Stimulated activated naive CD8-positive, alpha-beta T cell treated with anti-CD3 and anti-CD28 coated beads, Interleukin-15, Interleukin-2, amounts not matched to agents 100 U/mL and 50 U/mL, for 24 hours (primary cell): ENCODE measurements around the gene TELO2.

Source experiments
- ATAC-seq: fragments of 150-1000 bp; cut with Tn5 transposase; one replicate; pipeline ENCODE4 v1.10.0; 2021
- DNase-seq: peaks from one replicate; pipeline ENCODE4 v3.0.0; 2021

The TELO2 gene

GRCh38 chr16:1498899-1499676 is 5.9 kb downstream of the TELO2 start:
- ATAC-seq (no peak), DNase-seq (no peak)

GRCh38 chr16:1499756-1500464 is 6.8 kb downstream of the TELO2 start:
- DNase-seq (no peak), ATAC-seq (no peak)

DNA sequence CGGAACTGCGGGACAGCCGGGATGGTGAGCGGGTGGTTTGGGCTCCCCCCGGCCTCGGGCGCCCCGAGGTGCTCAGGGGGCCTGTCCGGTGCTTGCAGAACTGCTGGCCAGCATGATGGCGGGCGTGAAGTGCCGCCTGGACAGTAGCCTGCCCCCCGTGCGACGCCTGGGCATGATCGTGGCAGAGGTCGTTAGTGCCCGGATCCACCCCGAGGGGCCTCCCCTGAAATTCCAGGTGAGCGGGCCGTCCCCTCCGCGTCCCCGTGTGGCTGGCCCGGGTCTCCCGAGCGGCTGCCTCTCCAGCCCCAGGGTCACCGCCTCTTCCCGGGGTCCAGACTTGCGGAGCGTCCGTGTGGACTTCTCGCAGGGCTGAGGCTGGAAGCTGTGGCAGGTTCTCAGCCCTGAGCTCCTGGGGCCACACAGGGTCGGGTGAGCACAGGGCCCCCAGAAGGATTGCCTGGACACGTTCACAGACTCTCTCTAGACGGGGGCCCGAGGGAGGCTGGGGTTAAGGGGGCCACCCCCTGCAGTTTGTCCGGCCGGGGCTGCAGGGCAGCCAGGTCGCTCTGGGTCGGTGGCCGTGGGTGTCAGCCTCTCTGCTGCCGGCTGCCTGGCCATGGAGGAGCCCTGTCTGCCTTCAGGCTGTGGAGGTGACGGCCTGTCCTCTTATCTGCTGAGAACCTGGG is 7.4 kb downstream of the TELO2 start:
- ATAC-seq: no peak

GRCh38 chr16:1501630-1502029 is 8.5 kb downstream of the TELO2 start:
- no peak for DNase-seq
- ATAC-seq: no peak

More for the DNA sequence above, 7.4 kb downstream of the TELO2 start:
- no peak for DNase-seq

DNA sequence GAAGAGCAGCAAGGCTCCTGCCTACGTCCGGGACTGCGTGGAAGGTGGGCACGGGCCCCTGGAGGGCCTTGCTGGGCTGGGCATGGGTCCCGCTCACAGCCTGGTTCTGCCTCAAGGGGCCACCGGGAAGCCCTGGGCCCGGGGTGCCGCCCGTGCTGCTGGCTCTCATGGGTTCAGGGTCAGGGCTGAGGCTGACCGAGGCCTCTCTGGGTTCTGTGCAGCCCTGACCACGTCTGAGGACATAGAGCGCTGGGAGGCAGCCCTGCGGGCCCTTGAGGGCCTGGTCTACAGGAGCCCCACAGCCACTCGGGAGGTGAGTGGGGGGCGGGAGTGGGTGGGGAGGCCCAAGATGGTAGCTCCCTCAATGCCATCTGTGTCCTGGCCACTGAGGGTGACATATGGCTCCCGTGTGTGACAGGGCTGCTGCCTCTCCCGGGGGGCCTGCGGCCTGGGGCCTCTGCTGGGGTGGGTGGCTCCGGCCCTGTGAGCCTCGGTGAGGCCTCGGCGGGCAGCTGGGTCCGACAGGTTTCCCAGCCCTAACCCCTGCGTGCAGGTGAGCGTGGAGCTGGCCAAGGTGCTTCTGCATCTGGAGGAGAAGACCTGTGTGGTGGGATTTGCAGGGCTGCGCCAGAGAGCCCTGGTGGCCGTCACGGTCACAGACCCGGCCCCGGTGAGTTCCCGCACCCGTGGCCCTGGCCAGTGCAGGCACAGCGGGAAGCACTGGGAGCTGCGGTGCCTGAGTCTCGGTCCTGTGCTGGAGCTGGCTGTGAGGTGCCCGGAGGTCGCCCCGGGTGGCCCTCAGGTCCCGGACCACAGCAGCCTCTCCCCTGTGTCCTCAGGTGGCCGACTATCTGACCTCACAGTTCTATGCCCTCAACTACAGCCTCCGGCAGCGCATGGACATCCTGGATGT is 9.2 kb downstream of the TELO2 start:
- ATAC-seq: no peak
- no peak for DNase-seq

DNA sequence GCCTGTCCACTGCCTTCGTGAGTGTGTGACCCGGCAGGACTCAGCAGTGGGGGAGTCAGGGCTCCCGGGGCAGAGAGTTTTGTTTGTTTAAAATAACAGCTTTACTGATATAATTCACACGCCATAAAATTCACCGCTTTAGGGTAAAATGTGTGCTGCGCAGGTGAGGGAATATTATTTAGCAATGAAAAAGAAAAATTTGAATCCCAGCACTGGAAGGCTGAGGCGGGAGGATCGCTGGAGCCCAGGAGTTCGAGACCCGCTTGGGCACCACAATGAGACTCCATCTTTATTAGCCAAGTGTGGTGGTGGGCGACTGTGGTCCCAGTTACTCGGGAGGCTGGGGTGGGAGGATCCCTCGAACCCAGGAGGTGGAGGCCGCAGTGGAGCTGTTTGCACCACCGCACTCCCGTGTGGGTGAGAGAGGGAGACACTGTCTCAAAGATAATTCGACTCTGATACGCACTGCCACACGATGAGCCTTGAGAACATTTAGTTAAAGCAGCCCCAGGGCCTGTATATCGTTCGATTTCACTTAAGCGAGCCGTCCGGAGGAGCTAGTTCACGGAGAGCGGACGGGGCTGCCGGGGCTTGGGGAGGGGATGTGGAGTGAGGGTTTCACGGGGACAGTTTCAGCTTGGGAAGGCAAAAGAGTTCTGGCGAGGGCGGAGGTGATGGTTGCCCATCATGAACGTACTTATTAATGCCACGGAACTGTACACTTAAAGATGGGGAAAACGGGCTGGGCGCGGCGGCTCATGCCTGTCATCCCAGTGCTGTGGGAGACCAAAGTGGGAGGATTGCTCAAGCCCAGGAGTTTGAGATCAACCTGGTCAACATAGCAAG is 10.2 kb downstream of the TELO2 start:
- ATAC-seq (no peak), DNase-seq (no peak)

DNA sequence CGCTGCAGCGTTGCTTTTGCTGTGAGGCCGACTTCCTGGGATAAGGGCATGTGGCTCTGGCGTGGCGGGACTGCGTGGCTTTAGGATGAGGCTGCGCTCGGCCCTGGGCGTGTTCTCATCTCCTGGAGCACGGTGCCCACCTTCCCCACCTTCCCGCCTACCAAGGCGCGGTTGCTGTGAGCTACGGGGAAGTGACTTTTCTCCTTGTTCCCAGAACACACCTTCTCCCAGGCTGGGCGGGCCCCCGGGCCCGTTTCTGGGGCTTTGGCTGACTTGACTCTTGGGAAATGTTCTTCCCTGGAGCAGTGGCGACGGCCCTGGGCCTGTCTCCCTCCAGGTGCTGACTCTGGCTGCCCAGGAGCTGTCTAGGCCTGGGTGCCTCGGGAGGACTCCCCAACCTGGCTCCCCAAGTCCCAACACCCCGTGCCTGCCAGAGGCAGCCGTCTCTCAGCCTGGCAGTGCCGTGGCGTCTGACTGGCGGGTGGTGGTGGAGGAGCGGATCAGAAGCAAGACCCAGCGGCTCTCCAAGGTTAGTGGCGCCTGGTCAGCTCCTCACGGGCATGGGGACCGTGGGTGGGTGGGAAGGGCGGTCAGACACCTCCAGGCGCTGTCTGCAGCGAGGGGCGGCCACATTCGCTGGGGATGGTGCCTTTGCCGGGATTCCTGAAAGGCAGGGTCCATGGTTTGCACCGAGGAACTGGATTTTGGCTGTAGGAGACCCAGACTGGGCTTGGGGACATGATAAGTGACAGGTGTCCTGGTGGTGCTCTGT is 12.1 kb downstream of the TELO2 start:
- ATAC-seq (no peak), DNase-seq (no peak)

DNA sequence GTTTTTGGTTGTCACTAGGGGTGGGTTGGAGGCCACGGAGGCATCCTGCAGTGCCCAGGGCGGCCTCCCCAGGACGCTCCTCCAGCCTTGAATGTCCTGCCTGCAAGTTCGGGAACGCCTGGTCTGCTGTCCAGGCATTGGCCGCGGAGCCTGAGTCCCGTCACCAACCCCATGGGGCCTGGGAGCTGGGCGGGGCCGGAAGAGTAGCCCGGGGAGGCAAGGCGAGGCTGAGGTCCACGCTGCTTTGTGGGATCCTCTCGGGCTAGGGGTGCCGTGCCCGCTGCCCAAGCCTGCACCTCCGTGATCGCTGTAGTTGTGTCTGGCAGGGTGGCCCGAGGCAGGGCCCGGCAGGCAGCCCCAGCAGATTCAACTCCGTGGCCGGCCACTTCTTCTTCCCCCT is 12.8 kb downstream of the TELO2 start:
- DNase-seq (no peak), ATAC-seq (no peak)

GRCh38 chr16:1506494-1507213 is 13.5 kb downstream of the TELO2 start:
- DNase-seq: no peak
- ATAC-seq: no peak

DNA sequence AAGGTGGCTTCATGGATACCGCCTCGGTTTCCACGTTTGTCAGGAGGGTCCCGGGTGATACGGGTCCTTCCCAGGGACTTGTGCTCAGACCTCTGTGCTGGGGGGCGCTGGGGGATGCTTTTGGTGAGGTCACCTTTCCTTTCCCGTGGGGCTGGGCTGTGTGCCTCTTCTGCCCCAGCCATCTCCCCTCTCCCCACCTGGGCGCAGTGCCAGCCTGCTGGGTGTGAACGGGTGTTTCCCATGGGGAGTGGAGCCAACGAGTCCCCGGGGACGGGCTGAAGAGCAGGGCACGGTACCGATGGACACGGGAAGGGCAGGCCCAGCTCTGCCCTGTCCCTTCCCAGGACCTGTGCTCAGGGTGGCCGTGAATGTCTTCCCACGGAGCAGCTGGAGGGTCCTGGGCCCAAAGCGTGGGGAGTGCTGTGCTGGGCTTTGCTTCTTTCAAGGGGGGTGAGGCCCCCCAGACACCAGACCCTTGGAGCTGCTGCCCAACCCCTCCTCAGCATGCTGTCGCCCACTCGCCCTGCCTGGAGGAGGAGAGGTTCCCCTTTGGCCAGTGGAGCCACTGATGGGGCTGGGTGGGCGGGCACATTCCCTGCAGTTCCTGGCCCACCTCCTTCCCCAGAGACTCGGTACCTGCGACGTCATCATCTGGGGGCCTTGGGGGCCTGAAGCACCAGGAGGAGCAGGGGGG is 15.5 kb downstream of the TELO2 start:
- DNase-seq (no peak), ATAC-seq (no peak)

DNA sequence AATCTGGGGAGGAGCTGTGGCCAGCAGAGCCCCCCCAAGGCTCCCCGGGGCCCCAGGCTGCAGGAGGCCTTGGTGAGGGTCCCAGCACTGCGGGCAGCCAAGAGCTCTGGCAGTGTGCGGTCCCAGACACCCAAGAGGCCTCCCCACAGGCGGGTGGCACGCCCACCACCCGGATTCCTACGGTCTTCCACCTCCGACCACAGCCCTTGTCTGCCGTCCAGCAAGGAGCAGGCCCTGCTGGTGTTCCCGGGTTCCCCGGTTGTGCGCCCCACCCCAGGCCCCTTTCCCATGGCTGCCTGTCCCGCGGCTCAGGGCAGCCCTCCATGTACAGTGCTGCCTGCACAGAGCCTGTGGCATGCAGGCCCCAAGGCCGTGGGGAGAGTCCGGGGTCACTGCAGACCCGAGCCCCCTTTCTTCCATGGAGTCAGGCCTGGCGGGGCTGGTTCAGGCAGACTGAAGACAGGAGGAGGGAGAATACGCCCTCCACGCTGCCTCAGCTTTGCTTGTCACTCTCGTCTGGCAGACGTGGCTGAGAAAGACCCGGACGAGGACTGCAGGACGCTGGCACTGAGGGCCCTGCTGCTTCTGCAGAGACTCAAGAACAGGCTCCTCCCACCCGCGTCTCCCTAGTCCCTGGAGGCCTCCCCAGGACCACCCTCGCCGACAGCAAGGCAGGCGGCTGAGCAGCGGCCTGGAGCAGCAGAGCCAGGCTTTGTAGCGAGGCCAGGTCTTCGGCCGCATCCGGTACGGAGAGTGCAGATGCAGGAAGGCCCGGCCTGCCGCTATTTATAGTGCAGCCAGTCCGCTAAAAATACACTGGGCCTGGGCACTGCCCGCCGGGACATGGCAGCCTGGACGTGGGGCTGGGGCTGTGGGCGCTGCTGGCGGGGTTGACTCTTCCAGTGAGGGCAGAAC is 16.4 kb downstream of the TELO2 start:
- ATAC-seq (no peak), DNase-seq (no peak)

- ATAC-seq: no peak
- DNase-seq: no peak
These were observed 17.1 kb downstream of the TELO2 start for GRCh38 chr16:1510272-1510671.

DNA sequence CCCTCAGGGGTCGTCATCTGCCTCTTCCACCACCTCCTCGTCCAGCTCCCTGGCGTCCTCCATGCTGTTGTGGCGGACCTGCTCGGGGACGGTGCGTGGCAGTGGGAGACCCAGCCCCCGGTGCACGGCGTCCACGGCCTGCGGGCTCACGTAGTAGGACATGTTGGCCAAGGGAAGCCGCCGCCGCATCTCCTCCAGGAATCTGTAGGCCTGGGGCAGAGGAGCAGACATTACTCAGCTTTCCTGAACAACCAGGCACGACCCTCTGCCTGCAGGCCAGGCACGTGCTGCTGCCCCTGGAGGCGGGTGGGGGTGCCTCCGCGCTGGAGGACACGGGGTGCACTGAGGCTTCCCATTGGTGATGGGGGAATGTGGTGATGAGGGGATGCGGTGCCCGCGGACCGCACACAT is 17.8 kb downstream of the TELO2 start:
- no peak for ATAC-seq
- DNase-seq: no peak

- no peak for ATAC-seq
- DNase-seq: no peak
These were observed 18.8 kb downstream of the TELO2 start for GRCh38 chr16:1511662-1512569.

- no peak for DNase-seq
- ATAC-seq: no peak
These were observed 19.6 kb downstream of the TELO2 start for GRCh38 chr16:1512774-1513173.

GRCh38 chr16:1514507-1514906 is 21.3 kb downstream of the TELO2 start:
- DNase-seq (no peak), ATAC-seq (no peak)

DNA sequence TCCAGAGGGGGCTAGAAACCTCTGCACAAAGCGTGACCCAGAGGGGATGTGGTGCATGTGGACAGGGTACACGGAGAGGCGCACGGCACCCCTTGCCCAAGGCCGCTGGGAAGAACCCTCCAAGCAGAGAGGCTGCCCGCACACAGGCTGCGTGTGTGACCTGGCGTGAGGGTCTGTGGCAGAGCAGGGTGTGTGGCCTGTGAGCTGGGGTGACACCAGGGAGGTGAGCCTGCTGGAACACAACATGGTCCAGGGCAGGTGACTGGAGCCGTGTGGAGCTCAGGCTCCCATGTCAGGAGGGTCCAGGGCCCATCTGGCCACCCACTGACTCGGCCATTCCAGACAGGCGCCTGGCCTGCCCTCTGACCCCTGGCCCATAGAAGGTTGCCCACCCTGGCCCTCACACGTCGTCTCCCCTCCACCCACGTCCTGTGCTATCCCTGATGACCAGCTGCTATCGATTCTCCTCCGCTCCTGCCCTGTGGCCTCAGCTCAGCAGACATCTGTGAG is 25.5 kb downstream of the TELO2 start:
- ATAC-seq (no peak), DNase-seq (no peak)
